Measurements from ENCODE around the gene CADPS.

Gene CADPS

GRCh38 chr3:62920466-62920784 is 45.2 kb upstream of the CADPS start:
- no peak overlapping the region for H3K4me3 ChIP-seq (replicated peaks; ENCODE audit: insufficient read depth, low read length)
- H3K27me3 ChIP-seq (ENCODE audit: insufficient read depth, poor library complexity, severe bottlenecking): no peaks in the 10 kb centered on the region
- TF ChIP-seq CTCF (IDR thresholded peaks at IDR 0.05; ENCODE audit: insufficient read depth, low read length): no peak
- TF ChIP-seq REST (IDR thresholded peaks at IDR 0.05; ENCODE audit: insufficient replicate concordance, low read depth): no peak
- no peak for TF ChIP-seq GABPA (IDR thresholded peaks at IDR 0.05; ENCODE audit: low read depth)
- TF ChIP-seq POLR2AphosphoS5 (IDR thresholded peaks at IDR 0.05; ENCODE audit: low read depth): no peak
- no peak for TF ChIP-seq SPI1 (IDR thresholded peaks at IDR 0.05; ENCODE audit: borderline replicate concordance, low read depth)
- H3K27ac ChIP-seq (replicated peaks): no peak overlapping the region
- no peak for DNase-seq (ENCODE audit: low read depth in 1 of 2, low spot score in 1 of 2)

GRCh38 chr3:62919784-62920465 is 44.7 kb upstream of the CADPS start:
- DNase-seq (ENCODE audit: low read depth in 1 of 2, low spot score in 1 of 2): no peak
- H3K4me3 ChIP-seq (replicated peaks; ENCODE audit: insufficient read depth, low read length): no peak overlapping the region
- H3K27me3 ChIP-seq (ENCODE audit: insufficient read depth, poor library complexity, severe bottlenecking): no peaks in the 10 kb centered on the region
- H3K27ac ChIP-seq (replicated peaks): no peak overlapping the region
- TF ChIP-seq POLR2AphosphoS5 (IDR thresholded peaks at IDR 0.05; ENCODE audit: low read depth) (no peak), SPI1 (IDR thresholded peaks at IDR 0.05; ENCODE audit: borderline replicate concordance, low read depth) (no peak), REST (IDR thresholded peaks at IDR 0.05; ENCODE audit: insufficient replicate concordance, low read depth) (no peak), GABPA (IDR thresholded peaks at IDR 0.05; ENCODE audit: low read depth) (no peak), CTCF (IDR thresholded peaks at IDR 0.05; ENCODE audit: insufficient read depth, low read length) (no peak)

GRCh38 chr3:62918777-62919176 is 43.6 kb upstream of the CADPS start:
- Histone ChIP-seq H3K4me3 (replicated peaks; ENCODE audit: insufficient read depth, low read length) (no peak overlapping the region), H3K27me3 (ENCODE audit: insufficient read depth, poor library complexity, severe bottlenecking) (no peaks in the 10 kb centered on the region), H3K27ac (replicated peaks) (no peak overlapping the region)
- no peak for DNase-seq (ENCODE audit: low read depth in 1 of 2, low spot score in 1 of 2)
- no peak for TF ChIP-seq CTCF (IDR thresholded peaks at IDR 0.05; ENCODE audit: insufficient read depth, low read length)
- TF ChIP-seq POLR2AphosphoS5 (IDR thresholded peaks at IDR 0.05; ENCODE audit: low read depth): no peak
- TF ChIP-seq GABPA (IDR thresholded peaks at IDR 0.05; ENCODE audit: low read depth): no peak
- no peak for TF ChIP-seq SPI1 (IDR thresholded peaks at IDR 0.05; ENCODE audit: borderline replicate concordance, low read depth)
- no peak for TF ChIP-seq REST (IDR thresholded peaks at IDR 0.05; ENCODE audit: insufficient replicate concordance, low read depth)
